ENCODE results near the gene ATAD1. TPM values are rescaled to one million over a fixed set of nuclear protein-coding genes. Genes with fewer than 3 reads are reported as not detected.
A peak's percentile ranks its signal among the peaks of the same experiment; 100 is the strongest.

ATAD1 gene
- total and polyA plus RNA-seq, 9 of the 15 experiments (the other 6 are each of a cell fraction or from before 2014, with no cell fraction given): 11.3 to 33.8 (median 27.3) TPM

GRCh38 chr10:87818505-87819288, 671 bp upstream of the ATAD1 start (continued):
- TF ChIP-seq ZBTB40 (IDR thresholded peaks at IDR 0.05) (no peak), ZBTB40 (CRISPR knock-in tag; IDR thresholded peaks at IDR 0.05) (no peak), ZC3H11A (IDR thresholded peaks at IDR 0.05; ENCODE audit: low read depth, low read length) (no peak), RBBP5 (IDR thresholded peaks at IDR 0.05; ENCODE audit: borderline replicate concordance, insufficient read depth, low read length, poor library complexity, severe bottlenecking) (peak; percentile 33), ATF4 (CRISPR knock-in tag; IDR thresholded peaks at IDR 0.05) (no peak), KLF13 (tag; IDR thresholded peaks at IDR 0.05; ENCODE audit: borderline replicate concordance, low read depth) (no peak), ZNF740 (CRISPR knock-in tag; IDR thresholded peaks at IDR 0.05) (no peak), ZNF740 (tag; IDR thresholded peaks at IDR 0.05) (no peak), NBN (IDR thresholded peaks at IDR 0.05; ENCODE audit: low read depth) (no peak), NUFIP1 (IDR thresholded peaks at IDR 0.05; ENCODE audit: partially characterized antibody) (no peak), THRAP3 (IDR thresholded peaks at IDR 0.05; ENCODE audit: borderline replicate concordance) (no peak), CREB1 (IDR thresholded peaks at IDR 0.05) (no peak), CREB1 (CRISPR knock-in tag; IDR thresholded peaks at IDR 0.05) (no peak), SRSF1 (IDR thresholded peaks at IDR 0.05; ENCODE audit: low read depth, low read length) (no peak), CSDE1 (IDR thresholded peaks at IDR 0.05) (no peak), ZNF717 (CRISPR knock-in tag; IDR thresholded peaks at IDR 0.05) (no peak)
